COLO668 (cell line): Measurements from ENCODE around the gene CBX6.

Experiments
- DNase-seq: peaks from one replicate; lab custom pipeline; 2025; ENCODE audit not compliant: unreplicated experiment; lab: John Stamatoyannopoulos, UW

CBX6 gene

DNA sequence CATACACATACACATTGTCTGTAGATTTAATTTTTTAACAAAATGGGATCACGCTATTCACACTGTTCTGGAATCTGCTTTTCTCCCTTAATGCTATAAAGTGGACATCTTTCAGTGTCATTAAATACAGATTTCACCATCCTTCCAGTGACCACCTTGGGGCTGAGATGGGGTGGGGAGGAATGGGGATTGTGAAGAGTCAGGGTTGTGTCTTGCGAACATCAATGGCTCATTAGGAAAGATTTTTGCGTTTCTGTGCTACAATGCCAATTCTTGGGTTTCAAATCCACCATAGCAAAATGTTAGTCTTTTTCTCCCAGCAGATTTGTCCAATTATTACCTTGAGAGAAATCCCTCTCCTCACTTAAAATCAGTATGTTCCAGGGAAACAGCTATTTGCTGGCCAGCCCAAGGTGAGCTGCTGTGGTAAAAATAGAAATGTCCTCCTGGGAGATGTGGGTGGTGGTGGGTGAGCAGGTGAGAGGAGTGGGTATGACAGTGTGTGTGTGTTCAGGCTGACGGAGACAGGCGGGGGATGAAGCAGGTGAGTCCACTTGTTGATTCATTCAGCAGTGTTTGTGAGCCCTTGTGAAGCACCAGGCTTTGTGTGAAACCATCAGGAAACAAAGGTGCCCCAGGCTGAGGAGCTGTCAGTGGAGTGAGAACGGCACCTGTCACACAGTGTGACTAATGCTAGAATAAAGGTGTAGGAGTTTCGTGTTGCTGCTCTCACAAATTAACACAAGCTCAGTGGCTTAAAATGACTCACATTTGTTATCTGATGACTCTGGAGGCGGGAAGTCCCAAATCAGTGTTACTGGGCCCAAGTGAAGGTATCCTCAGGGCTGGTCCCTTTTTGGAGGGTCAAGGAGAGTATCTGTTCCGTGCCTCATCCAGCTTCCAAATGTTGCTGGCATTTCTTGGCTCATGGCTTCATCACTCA is 1.7 kb upstream of the CBX6 start:
- peak; percentile 92 for DNase-seq

GRCh38 chr22:38872831-38873248 is 824 bp upstream of the CBX6 start:
- DNase-seq: peak; percentile 77

DNA sequence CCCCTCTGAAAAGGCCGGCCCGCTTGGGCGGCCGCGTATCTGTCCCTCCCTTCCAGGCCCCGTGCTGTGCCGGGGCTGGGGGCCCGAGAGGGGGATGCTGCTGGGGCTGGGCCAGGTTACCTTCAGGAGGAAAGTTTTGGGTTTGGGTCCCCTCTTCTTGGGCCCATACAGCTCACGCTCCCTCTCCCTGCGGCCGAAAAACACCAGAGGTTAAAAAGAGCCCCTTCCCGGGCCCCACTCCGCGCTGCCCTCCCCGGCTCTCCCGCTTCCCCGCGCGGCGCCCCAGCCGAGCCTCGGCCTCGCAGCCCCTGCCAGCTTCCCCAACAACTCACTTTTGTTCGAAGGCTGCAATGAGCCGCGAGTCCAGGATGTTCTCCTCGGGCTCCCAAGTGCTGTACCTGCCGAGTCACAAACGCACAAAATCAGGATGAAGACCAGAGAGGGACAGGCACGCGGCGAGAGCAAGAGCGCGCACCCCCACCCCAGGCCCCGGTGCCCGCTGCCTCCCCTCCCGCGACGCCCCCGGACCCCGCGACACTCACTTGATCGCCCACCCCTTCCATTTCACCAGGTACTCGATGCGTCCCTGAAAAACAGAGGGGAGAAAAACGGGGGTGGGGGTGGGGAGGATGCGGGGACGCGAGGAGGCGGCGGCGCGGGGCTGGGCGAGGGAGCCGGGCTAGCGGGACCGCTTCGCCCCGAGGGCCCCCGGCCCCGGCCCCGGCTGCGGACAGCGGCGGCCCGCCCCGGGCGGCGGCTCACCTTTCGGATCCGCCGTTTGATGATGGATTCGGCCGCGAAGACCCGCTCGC is 450 bp downstream of the CBX6 start:
- peak; percentile 55 for DNase-seq

- no peak for DNase-seq
Measured at GRCh38 chr22:38870791-38871359, 1.1 kb downstream of the CBX6 start.

DNA sequence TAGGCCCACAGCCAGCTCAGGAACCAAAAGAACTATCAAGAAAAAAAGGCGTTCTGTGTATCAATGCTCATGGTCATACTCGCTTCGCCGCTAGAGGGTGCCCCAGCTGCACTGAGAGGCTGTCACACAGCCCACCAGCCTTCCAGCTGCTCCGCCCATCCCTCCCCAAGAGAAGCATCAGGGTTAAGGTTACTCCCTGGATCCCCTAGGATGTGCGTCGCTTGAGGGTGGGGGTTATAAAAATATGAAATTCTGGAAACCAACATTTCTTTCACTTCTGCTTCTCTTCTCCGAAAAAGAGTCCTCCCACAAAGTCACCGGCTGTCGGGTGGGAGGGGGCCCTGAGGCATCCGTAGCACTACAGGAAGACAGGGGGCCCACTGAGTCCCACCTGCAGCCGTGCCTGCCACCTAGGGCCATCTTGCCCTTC is 1.7 kb downstream of the CBX6 start:
- DNase-seq: peak; percentile 90

DNA sequence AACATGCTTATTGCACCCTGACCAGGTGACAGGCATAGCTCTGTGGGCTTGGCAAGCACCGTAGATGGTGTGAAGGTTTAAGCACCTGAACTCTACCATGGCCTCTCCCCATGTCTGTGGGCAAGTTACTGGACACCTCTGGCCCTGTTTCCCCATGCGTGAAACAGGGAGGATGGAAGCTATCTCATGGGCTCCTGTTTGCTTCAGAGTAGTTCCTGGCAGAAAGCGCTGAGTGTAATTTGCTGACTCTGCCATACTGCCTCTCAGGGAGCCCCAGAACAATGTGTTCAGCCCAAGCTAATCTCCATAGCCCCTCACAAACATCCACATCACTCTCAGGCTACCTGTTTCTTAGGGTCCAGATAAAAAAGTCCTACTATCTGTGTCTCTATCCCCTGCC is 2.4 kb downstream of the CBX6 start:
- no peak for DNase-seq

GRCh38 chr22:38868886-38869381 is 3.1 kb downstream of the CBX6 start:
- peak; percentile 80 for DNase-seq

DNA sequence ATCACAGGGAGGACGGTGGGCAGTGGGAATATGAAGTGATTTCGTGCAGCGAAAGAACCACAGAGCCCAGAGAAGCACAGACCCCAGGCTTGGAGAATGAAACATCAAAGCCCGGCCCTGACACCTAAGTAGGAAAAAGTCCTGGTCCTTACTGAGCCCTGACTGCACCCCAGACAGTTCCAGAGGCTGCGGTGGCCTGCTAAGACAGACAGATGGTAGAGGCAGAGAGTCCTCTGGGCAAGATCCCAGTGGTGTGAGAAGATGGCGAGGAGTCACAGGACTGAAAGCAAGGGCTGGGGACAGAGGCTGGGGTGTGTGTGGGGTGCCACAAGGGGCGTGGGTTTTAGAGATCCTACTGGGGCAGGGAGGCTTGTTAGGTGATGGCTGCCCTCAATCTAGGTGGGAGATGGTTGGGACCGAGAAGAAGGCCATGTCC is 3.7 kb downstream of the CBX6 start:
- no peak for DNase-seq

DNA sequence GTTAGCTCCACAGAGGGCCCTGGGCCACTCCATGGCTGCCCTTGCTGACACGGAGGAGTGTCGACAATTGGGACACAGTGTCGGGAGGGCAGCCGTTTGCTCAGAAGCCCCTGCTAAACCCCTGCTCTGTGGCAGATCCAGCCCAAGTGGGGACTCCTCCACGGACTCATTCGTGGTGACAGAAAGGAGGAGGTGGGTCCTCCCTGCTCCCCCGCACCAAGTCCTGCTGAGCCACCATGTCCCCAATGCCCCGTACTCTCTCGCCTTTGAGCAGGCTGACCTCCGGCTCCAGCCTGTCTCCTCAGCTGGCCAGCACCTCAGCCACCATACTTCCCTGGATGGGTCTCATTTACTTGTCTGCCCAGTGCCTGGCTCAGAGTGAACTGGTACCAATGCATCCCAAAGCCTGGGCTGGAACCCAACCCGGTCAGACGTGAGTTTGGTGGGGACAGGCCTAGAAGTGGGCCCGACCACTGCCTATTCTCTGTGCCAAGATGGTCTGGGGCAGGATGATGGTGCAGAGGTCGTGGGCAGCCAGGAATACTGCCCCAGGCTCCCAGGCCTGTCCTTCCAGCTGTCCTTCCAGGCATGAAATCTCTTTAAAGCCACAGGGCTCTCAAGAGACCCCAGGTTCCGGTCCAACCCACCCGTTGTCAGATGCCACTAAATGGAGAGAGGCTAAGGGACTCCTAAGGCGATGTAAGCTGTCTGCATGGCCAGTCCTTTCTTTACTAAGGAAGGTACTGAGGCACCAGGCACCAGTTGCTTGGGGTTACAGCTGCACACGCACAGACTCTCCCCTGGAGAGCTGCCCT is 4.3 kb downstream of the CBX6 start:
- DNase-seq: no peak

DNA sequence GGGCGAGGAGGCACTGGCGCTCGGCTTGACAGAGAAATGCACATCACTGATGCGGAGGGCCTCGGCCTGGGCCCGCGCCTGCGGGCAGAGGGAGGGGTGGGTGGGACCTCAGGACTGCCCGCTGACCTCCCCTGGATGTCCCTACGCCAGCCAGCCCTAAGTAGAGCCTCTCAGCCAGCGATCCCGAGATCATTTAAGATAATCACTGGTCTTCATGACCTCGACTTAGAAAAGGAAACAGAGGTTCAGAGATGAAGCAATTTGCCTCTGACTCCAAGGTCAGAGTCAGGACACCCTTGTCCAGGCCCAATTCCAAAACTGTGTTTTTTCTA is 4.9 kb downstream of the CBX6 start:
- no peak for DNase-seq

DNA sequence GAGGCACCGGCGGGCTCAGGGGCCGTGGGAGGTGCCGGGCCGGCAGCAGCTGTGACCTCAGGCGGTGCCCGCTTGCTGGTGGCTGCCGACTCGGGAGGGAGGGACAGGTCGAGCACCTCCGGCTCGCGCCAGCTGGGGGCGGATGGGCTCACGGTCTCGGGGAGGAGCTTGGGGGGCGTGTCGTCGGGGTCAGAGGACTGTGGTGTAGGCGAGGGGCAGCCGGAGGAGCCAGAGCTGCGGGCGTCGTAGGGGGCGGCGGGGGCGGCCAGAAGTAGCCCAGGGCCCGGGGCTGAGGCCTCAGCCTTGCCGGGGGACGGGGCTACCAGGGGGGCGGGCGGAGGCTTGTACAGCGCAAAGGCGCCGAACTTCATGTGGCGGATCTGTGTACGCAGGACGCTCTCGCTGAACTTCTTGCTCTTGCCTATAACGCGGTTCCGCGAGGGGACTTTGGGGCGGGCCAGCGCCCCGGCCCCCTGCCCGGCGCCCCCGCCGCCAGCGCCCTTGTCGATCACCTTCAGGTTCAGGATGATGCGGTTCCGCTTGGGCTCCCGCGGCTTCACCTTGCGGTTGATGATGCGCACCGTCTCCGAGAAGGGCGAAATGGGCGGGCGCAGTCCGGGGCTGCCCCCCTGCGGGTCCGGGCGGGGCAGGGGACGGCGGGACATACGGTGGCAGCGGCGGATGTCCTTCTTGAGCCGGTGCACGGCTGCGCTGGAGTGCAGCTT is 5.5 kb downstream of the CBX6 start:
- no peak for DNase-seq

DNA sequence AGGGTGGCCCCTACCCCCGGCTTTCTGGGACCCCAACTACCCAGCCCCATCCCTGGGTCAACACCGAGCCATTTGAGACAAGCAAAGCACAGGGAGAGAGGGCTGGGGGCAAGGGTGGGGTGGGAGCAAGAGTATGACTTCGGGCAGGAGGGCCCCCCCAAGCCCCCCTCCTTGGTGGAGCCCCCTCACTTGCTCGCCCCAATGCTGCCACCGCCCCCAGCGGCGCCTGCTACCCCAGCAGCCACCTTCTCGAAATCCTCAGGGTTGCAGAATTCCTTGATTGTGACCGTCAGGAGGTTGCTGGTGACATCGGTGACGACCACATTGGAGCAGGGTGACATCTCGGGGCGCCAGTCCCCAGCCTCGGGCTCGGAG is 6.0 kb downstream of the CBX6 start:
- no peak for DNase-seq

- DNase-seq: no peak
Measured at GRCh38 chr22:38865201-38866023, 6.6 kb downstream of the CBX6 start.

GRCh38 chr22:38864361-38865191 is 7.4 kb downstream of the CBX6 start:
- no peak for DNase-seq

- no peak for DNase-seq
Measured at GRCh38 chr22:38863531-38864131, 8.4 kb downstream of the CBX6 start.

GRCh38 chr22:38862375-38863329 is 9.4 kb downstream of the CBX6 start:
- DNase-seq: peak; percentile 26

GRCh38 chr22:38861927-38862326 is 10.1 kb downstream of the CBX6 start:
- DNase-seq: no peak
